Common myeloid progenitor, CD34-positive (primary cell): ENCODE measurements around the gene MYO3A.

ENCODE experiments used
- CTCF ChIA-PET: fragments of 350-600 bp; sonication (Branson Sonifier 250); formaldehyde crosslinking; loops from one replicate; lab custom pipeline; 2021; ENCODE audit warnings: antibody characterized with exemption; lab: Charles Lee
- POLR2A ChIA-PET: fragments of 350-600 bp; sonication (Branson Sonifier 250); formaldehyde crosslinking; loops from one replicate; lab custom pipeline; 2021; ENCODE audit warnings: antibody characterized with exemption; lab: Charles Lee
- DNase-seq, 3 donors: peaks; one replicate each; pipeline versions ENCODE4 v3.0.0 to v3.0.0-alpha.2; 2013
- H3K27ac ChIP-seq, 2 experiments: 1 replicate in 1 of 2; 2 replicates in 1 of 2; pipeline ENCODE4 v1.7.0; 2013; ENCODE audit warnings: inconsistent platforms in 2 of 2, low read length in 2 of 2, mild to moderate bottlenecking in 2 of 2, low read depth in 1 of 2, moderate library complexity in 1 of 2; ENCODE audit not compliant: severe bottlenecking in 2 of 2, insufficient read depth in 1 of 2, poor library complexity in 1 of 2
- H3K27me3 ChIP-seq, 5 experiments: replicated peaks in 2 of 5; 1 replicate in 3 of 5; 2 replicates in 2 of 5; pipeline versions ENCODE4 v1.6.1 to v1.7.0; 2013; ENCODE audit warnings: low read length in 4 of 5, mild to moderate bottlenecking in 2 of 5, moderate library complexity in 2 of 5, inconsistent platforms in 1 of 5; ENCODE audit not compliant: insufficient read depth in 5 of 5, control insufficient read depth in 4 of 5
- H3K36me3 ChIP-seq, 4 experiments: 1 replicate in 2 of 4; 2 replicates in 2 of 4; pipeline versions ENCODE4 v1.6.1 to v1.7.0; 2013; ENCODE audit warnings: low read length in 3 of 4, control low read depth in 1 of 4, mild to moderate bottlenecking in 1 of 4; ENCODE audit not compliant: control insufficient read depth in 4 of 4, insufficient read depth in 4 of 4
- H3K4me1 ChIP-seq, 4 experiments: 1 replicate in 3 of 4; 2 replicates in 1 of 4; pipeline versions ENCODE4 v1.6.1 to v1.7.1; 2013; ENCODE audit warnings: low read length in 3 of 4, mild to moderate bottlenecking in 3 of 4, control low read depth in 1 of 4, inconsistent platforms in 1 of 4, moderate library complexity in 1 of 4; ENCODE audit not compliant: control insufficient read depth in 4 of 4, insufficient read depth in 4 of 4; ENCODE audit errors: control extremely low read depth in 1 of 4
- H3K4me3 ChIP-seq, 7 experiments: 1 replicate in 4 of 7; 2 replicates in 3 of 7; pipeline versions ENCODE4 v1.5.1 to v1.7.0; 2013; ENCODE audit warnings: mild to moderate bottlenecking in 7 of 7, low read length in 6 of 7, moderate library complexity in 6 of 7, inconsistent platforms in 2 of 7, low read depth in 2 of 7, control low read depth in 1 of 7; ENCODE audit not compliant: insufficient read depth in 4 of 7, control insufficient read depth in 1 of 7; ENCODE audit errors: extremely low read depth in 1 of 7
- H3K9me3 ChIP-seq, 5 experiments: 1 replicate in 4 of 5; 2 replicates in 1 of 5; pipeline versions ENCODE4 v1.6.1 to v1.7.1; 2013; ENCODE audit warnings: low read length in 4 of 5, mild to moderate bottlenecking in 2 of 5, inconsistent platforms in 1 of 5, low read depth in 1 of 5, moderate library complexity in 1 of 5; ENCODE audit not compliant: control insufficient read depth in 4 of 5, insufficient read depth in 2 of 5; ENCODE audit errors: control extremely low read depth in 1 of 5
- WGBS: methylation state at CpG from one replicate; pipeline ENCODE4 v1.1.5; 2013; ENCODE audit not compliant: insufficient coverage; 5-methylcytosine and 5-hydroxymethylcytosine counted together

Gene MYO3A

GRCh38 chr10:26199841-26200240, 265.8 kb downstream of the MYO3A start:
- H3K36me3 ChIP-seq, result no peaks in the 10 kb centered on the region
- H3K4me3 ChIP-seq, result no peak overlapping the region
- CTCF ChIA-PET, result no interaction called here
- no peak for DNase-seq
- peaks cover 0 to 24% (median 2%) of the 10 kb centered on the region in 5 experiments for H3K27me3 ChIP-seq
- 90% methylated on average over 4 of the region's 4 CpGs for WGBS
- POLR2A ChIA-PET, result no interaction called here
- H3K9me3 ChIP-seq, result no peaks in the 10 kb centered on the region
- H3K27ac ChIP-seq, result no peak overlapping the region
- H3K4me1 ChIP-seq, result no peaks in the 10 kb centered on the region

- peaks cover 0 to 4% (median 2%) of the 10 kb centered on the region in 5 experiments for H3K9me3 ChIP-seq
- H3K36me3 ChIP-seq, result no peaks in the 10 kb centered on the region
- DNase-seq, result no peak
- no CpG with 5 or more reads among the region's 2 CpGs for WGBS
- no peak overlapping the region for H3K4me3 ChIP-seq
- H3K27me3 ChIP-seq, result peaks cover 11 to 46% (median 16%) of the 10 kb centered on the region in 5 experiments
- ChIA-PET CTCF (interaction anchor here (0.6 kb wide), 1 partner anchor 11 kb away, joined by 5 read pairs; no protein-coding TSS in a partner anchor), POLR2A (no interaction called here)
- H3K27ac ChIP-seq, result no peak overlapping the region
- H3K4me1 ChIP-seq, result no peaks in the 10 kb centered on the region
Observed at GRCh38 chr10:26205223-26205622, 271.2 kb downstream of the MYO3A start.

- WGBS, result 6% methylated on average over 33 of the region's 37 CpGs
- peaks cover 20 to 91% (median 62%) of the 10 kb centered on the region in 5 experiments for H3K27me3 ChIP-seq
- no peaks in the 10 kb centered on the region for H3K36me3 ChIP-seq
- H3K4me3 ChIP-seq, result no peak overlapping the region
- H3K9me3 ChIP-seq, result peaks cover 0 to 7% (median 5%) of the 10 kb centered on the region in 5 experiments
- peaks cover 0 to 29% (median 23%) of the 10 kb centered on the region in 4 experiments for H3K4me1 ChIP-seq
- CTCF ChIA-PET, result no interaction called here
- H3K27ac ChIP-seq, result no peak overlapping the region
- POLR2A ChIA-PET, result no interaction called here
- no peak for DNase-seq
Observed at GRCh38 chr10:26211781-26212444, 277.9 kb downstream of the MYO3A start.

- Histone ChIP-seq H3K4me1 (peaks cover 0 to 35% (median 26%) of the 10 kb centered on the region in 4 experiments), H3K9me3 (peaks cover 0 to 7% (median 5%) of the 10 kb centered on the region in 5 experiments), H3K4me3 (no peak overlapping the region), H3K36me3 (no peaks in the 10 kb centered on the region), H3K27me3 (peaks cover 18 to 97% (median 66%) of the 10 kb centered on the region in 5 experiments), H3K27ac (no peak overlapping the region)
- CTCF ChIA-PET, result interaction anchor here (0.9 kb wide), 1 partner anchor 46 kb away, joined by 3 read pairs; no protein-coding TSS in a partner anchor
- no peak for DNase-seq
- POLR2A ChIA-PET, result no interaction called here
- whole genome bisulfite sequencing, result 15% methylated on average over 11 of the region's 12 CpGs
Observed at GRCh38 chr10:26212511-26212910, 278.5 kb downstream of the MYO3A start.

GRCh38 chr10:26213157-26213800, 279.2 kb downstream of the MYO3A start:
- no peak for DNase-seq
- H3K9me3 ChIP-seq, result peaks cover 0 to 5% (median 3%) of the 10 kb centered on the region in 5 experiments
- POLR2A ChIA-PET, result no interaction called here
- H3K4me1 ChIP-seq, result peaks cover 0 to 42% (median 31%) of the 10 kb centered on the region in 4 experiments
- CTCF ChIA-PET, result interaction anchor here (0.9 kb wide), 1 partner anchor 45 kb away, joined by 3 read pairs; no protein-coding TSS in a partner anchor
- 33% methylated on average over 8 of the region's 11 CpGs for WGBS
- H3K4me3 ChIP-seq, result no peak overlapping the region
- H3K27ac ChIP-seq, result no peak overlapping the region
- H3K27me3 ChIP-seq, result peaks cover 15 to 100% (median 67%) of the 10 kb centered on the region in 5 experiments
- H3K36me3 ChIP-seq, result no peaks in the 10 kb centered on the region

GRCh38 chr10:26214004-26214403, 280.0 kb downstream of the MYO3A start:
- POLR2A ChIA-PET, result no interaction called here

More at GRCh38 chr10:26214004-26214403, 280.0 kb downstream of the MYO3A start:
- no peak overlapping the region for H3K27ac ChIP-seq
- CTCF ChIA-PET, result no interaction called here
- peaks cover 13 to 100% (median 66%) of the 10 kb centered on the region in 5 experiments for H3K27me3 ChIP-seq
- peaks cover 0 to 42% (median 32%) of the 10 kb centered on the region in 4 experiments for H3K4me1 ChIP-seq
- DNase-seq, result no peak
- H3K9me3 ChIP-seq, result peaks cover 0 to 5% (median 3%) of the 10 kb centered on the region in 5 experiments
- no peaks in the 10 kb centered on the region for H3K36me3 ChIP-seq
- WGBS, result 0% methylated on average over 2 of the region's 7 CpGs
- no peak overlapping the region for H3K4me3 ChIP-seq
